Measurements from ENCODE around the gene FBRSL1.

The FBRSL1 gene

DNA sequence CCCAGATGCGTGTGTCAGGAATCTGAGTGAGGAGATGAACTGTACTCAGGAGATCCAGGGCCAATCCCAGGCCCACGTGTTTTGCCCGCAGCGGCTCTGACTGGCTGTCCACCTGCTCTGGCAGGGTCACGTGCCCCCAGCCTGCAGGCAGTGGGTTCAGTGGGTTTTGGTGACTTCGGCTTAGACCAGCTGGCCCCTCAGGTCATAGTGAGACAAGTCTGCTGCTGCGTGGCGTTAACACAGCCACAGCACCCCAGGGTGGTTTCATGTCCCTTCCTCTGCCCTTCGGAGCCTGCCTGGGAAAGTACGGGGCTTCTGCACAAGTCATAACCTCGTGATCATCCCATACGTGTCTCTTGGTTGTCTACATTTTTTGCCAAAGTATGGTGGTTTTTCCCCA lies 2.6 kb downstream of the FBRSL1 start:
- peak overlapping the region; percentile 66; the same call in 1 of the 2 replicates for H3K4me3 ChIP-seq (replicated peaks; ENCODE audit: low read depth, low read length)
- TF ChIP-seq, protein P1, sequence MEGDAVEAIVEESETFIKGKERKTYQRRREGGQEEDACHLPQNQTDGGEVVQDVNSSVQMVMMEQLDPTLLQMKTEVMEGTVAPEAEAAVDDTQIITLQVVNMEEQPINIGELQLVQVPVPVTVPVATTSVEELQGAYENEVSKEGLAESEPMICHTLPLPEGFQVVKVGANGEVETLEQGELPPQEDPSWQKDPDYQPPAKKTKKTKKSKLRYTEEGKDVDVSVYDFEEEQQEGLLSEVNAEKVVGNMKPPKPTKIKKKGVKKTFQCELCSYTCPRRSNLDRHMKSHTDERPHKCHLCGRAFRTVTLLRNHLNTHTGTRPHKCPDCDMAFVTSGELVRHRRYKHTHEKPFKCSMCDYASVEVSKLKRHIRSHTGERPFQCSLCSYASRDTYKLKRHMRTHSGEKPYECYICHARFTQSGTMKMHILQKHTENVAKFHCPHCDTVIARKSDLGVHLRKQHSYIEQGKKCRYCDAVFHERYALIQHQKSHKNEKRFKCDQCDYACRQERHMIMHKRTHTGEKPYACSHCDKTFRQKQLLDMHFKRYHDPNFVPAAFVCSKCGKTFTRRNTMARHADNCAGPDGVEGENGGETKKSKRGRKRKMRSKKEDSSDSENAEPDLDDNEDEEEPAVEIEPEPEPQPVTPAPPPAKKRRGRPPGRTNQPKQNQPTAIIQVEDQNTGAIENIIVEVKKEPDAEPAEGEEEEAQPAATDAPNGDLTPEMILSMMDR (IDR thresholded peaks at IDR 0.05; ENCODE audit: low read depth, low read length, missing control alignments): no peak
- DNase-seq (ENCODE audit: extremely low read depth, low read depth): no peak

DNA sequence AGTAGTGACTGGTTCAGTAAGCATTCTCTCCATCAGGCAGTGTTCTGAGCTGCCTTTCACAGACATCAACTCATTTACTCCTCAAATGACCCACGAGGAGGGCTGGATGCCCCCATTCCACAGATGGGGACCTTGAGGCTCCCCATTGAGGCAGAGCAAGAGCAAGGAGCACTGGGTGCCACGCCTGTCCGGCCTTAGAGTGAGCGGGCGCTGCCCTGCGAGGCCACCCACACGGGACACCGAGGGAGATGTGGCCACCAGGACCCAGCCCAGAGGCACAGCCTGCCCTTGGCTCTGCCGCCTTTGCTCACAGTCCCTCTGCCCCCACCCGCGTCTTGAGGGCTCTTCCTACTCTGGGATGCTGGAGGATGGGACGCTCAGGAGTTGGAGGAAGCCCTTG lies 3.0 kb downstream of the FBRSL1 start:
- TF ChIP-seq, protein P1 (IDR thresholded peaks at IDR 0.05; ENCODE audit: low read depth, low read length, missing control alignments): no peak
- DNase-seq (ENCODE audit: extremely low read depth, low read depth): no peak
- no peak overlapping the region for H3K4me3 ChIP-seq (replicated peaks; ENCODE audit: low read depth, low read length)

- H3K4me3 ChIP-seq (replicated peaks; ENCODE audit: low read depth, low read length): no peak overlapping the region
- TF ChIP-seq, protein P1 (IDR thresholded peaks at IDR 0.05; ENCODE audit: low read depth, low read length, missing control alignments): no peak
- no peak for DNase-seq (ENCODE audit: extremely low read depth, low read depth)
These were observed 3.7 kb downstream of the FBRSL1 start for GRCh38 chr12:132493482-132494178.

DNA sequence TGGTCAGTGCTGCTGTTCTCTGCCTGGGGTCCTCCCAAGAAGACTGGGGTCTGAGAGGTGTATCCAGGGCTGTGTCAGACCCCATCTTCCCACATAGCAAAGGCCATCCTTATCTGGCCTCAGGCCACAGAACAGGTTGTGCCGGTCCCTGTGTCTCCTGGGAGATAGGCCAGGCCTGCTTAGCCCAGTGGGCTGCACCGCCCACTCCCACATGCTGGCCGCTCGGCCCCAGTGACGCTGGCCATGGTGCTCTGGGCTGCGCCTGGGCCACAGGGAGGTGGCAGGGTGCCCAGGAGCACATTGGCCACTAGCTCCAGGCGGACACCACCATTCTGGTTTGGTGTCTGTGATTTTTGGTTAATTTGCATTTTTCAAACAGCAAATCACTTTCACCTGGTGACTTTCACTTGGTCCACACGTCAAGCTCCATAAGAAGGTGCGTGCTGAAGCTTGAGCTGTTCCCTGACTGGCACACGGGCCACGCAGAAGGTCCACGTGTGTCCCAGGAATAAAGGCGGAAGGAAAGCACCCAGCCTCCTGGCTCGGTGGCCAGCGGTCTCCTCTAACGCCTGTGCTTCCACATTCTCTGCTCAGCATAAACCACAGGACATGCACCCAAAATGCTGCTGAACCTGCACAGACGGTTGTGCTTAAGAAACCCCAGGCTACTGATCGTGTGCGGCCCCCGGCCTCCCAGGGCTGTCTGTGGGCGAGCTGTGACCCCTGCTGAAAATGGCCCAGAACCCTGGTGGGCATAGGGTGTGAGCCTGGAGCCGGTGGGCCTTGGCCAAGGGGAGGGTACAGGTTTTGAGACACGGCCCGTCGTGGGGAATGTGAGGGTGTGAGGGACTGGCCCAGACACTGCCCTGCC lies 4.6 kb downstream of the FBRSL1 start:
- no peak overlapping the region for H3K4me3 ChIP-seq (replicated peaks; ENCODE audit: low read depth, low read length)
- no peak for DNase-seq (ENCODE audit: extremely low read depth, low read depth)
- TF ChIP-seq, protein P1 (IDR thresholded peaks at IDR 0.05; ENCODE audit: low read depth, low read length, missing control alignments): no peak

DNA sequence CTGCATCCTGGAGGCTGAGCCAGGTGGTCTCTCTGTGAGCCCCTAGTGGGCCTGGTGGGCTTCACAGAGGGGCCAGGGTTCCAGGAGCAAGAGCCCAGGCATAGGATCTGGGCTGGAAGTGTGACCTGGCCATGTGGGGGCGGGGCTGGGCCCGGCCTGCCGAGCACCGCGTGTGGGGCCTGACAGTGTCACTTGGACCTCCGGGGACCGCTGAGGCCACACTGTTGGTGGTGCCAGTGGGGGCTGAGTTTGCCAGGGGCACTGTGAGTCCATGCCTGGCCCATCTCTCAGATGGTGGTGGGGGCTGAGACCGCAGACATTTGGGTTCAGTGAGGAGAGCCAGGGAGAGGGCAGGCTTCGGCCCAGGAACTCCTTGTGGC lies 5.2 kb downstream of the FBRSL1 start:
- H3K4me3 ChIP-seq (replicated peaks; ENCODE audit: low read depth, low read length): no peak overlapping the region
- no peak for DNase-seq (ENCODE audit: extremely low read depth, low read depth)
- TF ChIP-seq, protein P1 (IDR thresholded peaks at IDR 0.05; ENCODE audit: low read depth, low read length, missing control alignments): no peak

GRCh38 chr12:132495629-132496357 lies 5.8 kb downstream of the FBRSL1 start:
- H3K4me3 ChIP-seq (replicated peaks; ENCODE audit: low read depth, low read length): no peak overlapping the region
- no peak for DNase-seq (ENCODE audit: extremely low read depth, low read depth)
- TF ChIP-seq, protein P1 (IDR thresholded peaks at IDR 0.05; ENCODE audit: low read depth, low read length, missing control alignments): no peak
